GM19328 (cell line): ENCODE results near the gene PRSS38.

Source experiments
- ATAC-seq: cut with Tn5 transposase; IDR thresholded peaks from one replicate; pipeline ENCODE4 v1.9.1; 2021; ENCODE audit warnings: mild to moderate bottlenecking, moderate library complexity; ENCODE audit not compliant: unreplicated experiment

The PRSS38 gene

DNA sequence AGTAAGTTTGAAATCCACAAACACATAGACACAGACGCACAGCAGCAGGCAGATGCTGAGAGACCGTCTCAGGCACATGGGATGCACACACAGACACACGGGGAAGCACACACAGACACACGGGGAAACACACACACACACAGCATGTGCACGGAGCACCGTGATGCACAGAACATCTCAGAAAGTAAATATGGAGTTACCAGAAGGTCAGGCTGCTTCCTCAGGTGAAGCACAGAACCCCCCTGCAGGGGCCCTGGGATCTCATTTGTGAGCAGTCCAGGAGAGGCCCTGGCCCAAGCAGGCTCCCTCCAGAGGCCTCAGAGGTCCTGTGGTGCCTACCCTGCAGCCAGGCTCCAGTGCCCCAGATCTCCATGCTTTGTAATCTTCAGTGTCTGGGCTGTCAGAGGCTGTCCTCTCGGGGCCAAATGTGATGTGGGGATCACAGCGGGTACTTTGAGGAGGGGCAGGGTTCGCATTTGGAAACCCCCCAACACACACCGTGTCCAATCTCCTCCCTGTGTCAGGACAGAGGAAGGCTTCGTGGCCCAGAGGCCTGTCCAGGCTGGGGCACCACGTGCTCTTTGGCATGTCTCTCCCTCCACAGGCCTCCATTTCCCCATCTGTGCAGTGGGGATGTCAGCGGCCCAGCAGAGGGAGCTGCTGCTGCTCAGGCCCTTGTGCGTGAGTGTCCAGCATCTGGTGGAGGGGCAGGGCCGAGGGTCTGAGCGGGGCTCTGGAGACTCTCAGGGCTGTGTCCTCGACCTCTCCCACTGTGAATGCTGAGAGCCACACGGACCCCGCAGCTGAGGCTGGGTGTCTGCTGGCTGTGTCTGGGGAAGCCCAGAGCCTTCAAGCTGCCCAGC, 23.0 kb upstream of the PRSS38 start:
- ATAC-seq, result no peak

GRCh38 chr1:227793079-227793947, 22.2 kb upstream of the PRSS38 start:
- no peak for ATAC-seq

DNA sequence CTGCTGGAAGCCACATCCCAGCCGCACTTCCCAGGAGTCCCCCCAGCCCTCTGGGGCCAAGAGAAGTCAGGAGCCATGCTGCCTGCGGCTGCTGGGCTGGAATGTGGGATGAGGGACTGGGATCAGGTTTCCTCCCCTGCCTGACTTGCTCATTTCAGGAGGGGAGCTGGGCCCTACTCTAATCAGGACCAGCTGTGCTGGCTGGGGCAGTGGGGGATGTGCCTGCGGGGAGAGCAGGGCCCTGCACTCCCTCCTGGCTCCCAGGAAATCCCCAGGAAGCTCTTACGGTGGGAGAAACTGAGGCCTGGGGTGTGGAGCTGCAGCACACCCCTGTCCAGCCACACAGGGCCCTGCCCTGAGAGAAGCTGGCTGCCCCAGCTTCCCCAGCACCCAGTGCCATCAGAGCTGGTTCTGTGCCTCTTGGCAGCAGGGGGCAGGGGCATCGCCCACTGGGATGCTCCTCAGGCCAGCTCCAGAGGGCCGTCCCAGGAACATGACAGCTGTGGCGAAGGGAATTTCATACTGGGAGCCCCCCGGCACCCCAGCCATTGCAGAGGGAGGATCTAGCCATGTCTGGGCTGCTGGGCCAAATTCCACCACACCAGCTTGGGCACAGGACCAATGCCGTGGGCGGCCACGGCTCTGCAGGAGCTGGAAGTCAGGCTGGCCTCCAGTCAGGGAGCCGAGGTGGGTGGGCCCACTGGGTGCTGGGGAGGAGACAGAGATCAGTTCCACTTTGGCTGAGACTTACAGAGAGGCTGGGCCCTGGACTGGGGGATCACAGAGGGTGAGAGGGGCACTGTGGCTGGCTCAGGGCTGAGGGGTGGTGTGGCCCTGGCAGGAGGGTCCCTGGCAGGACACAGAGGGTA, 21.3 kb upstream of the PRSS38 start:
- ATAC-seq, result no peak

GRCh38 chr1:227794817-227795192, 20.7 kb upstream of the PRSS38 start:
- ATAC-seq, result no peak

GRCh38 chr1:227795732-227796131, 19.7 kb upstream of the PRSS38 start:
- ATAC-seq, result no peak

DNA sequence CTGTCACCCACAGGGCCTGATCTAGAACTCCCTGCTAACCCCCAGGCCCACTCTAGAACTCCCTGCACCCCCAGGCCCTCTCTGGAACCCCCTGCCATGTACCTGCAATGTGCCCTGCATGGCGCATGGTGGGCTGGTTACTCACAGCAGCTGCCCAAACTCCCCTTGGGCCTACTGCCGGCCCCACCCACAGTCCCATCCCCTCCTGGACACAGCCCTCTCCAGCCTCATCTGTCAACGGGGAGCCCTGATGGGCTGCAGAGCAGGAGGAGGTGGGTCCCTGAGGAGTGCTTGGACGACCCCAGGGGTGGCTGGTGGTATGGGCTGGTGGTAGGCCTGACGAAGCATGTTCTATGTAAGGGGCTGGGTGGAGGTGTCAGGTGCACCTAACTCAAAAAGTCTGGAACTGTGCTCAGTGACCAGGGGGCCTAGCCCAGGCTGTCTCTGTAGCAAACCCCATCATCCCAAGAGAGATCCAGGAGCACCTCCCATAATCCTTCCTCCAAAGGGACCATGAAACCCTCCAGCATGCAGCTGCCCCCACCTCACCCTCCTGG, 19.0 kb upstream of the PRSS38 start:
- no peak for ATAC-seq

GRCh38 chr1:227797144-227797543, 18.3 kb upstream of the PRSS38 start:
- ATAC-seq, result no peak

- no peak for ATAC-seq
Observed at GRCh38 chr1:227797625-227798024, 17.9 kb upstream of the PRSS38 start.

DNA sequence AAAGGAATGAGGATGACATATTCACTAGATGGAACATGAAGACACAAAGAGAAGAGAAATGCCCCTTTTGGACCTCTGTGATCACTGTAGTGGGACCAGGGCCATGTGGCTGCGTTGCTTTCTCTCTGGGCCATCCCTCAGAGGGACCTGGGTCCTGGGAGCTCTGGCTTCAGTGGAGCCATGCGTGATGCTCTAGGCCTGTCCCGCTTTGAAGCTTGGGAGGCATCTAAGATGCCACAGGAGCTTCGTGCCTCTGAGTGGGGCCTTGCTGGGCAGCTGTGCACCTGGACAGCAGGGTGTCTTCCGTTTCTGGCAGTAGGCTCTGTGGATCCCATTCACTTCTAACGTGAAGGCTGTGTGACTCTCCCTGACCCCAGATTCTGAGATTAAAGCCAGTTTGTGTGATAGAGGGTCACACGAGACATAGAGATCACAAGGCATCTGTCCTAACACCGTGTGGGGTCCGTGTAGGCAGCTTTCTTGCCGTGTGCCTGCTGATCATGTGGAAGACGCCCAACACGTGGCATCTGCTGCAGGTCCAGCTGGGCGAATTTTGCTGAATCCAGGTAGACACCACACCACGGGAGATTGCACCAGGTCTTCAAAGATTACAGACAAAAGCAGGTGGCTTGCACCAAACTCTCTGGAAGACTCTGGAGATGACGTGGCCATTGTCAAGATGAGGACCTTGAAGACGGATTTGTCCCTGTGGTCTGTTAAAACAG, 17.2 kb upstream of the PRSS38 start:
- no peak for ATAC-seq

DNA sequence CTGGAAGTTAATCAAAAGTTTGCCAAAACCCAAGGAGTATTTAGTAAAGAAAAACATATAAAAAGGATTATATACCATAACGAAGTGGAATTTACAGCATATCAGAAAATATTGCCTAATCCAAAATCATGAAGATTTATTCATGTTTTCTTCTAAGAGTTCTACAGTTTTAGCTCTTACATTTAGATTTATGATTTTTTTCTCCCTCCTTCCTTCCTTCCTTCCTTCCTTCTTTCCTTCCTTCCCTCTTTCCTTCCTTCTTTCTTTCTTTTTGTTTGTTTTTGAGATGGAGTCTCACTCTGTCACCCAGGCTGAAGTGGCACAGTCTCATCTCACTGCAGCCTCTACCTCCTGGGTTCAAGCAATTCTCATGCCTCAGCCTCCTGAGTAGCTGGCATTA, 15.7 kb upstream of the PRSS38 start:
- no peak for ATAC-seq

GRCh38 chr1:227803933-227804332, 11.5 kb upstream of the PRSS38 start:
- no peak for ATAC-seq

DNA sequence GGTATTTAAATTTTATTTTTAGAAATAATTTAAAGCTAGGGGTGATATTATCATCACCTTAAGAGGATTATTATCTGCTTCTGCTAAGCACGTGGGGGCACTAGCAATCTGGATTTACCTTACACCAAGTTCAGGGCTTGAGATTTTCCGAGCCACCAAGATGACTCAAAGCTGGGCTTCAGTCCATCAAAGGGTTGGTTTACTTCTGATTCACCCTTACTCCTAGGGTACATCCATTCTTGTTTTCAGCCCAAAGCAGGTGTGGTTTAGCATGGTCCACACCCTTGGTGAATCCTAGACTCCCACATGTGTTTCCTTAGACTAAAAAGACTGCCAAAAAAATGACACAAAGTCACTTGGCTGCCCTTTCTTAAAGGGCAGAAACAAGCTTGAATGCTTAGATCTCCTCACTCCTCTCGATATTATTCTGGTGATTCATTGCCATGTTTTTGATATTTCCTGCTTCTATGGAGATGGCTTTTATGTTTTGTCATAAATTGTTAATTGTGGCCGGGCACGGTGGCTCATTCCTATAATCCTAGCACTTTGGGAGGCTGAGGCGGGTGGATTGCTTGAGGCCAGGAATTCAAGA, 9.8 kb upstream of the PRSS38 start:
- no peak for ATAC-seq

DNA sequence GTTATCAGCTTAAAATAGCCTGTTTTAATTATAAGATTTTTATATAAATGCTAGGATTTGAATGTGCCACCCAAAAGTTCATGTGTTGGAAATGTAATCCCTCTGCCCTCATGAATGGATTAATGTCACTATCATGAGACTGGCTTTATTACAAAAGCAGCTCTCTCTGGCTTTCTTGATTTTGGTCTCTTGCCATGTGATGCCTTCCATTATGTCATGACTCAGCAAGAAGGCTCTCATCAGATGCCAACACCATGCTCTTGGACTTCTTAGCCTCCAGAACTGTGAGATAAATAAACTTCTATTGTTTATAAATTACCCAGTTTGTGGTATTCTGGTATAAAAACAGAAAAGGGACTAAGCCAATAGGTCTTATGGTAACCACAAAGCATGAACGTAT, 6.9 kb upstream of the PRSS38 start:
- no peak for ATAC-seq

DNA sequence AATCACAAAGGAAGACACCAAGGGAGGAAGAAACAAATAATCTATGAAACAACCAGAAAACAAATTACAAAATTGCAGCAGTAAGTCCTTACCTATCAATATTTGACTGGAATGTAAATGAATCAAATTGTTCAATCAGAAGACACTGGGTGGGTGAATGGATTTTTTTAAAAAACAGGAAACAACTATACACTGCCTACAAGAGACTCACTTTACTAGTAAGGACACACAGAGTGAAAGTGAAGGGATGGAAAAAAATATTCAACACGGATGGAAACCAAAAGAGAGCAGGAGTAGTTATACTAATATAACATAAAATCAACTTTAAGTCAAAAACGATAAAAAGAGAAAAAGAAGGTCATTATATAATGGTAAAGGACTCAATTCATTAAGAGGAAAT, 6.4 kb upstream of the PRSS38 start:
- no peak for ATAC-seq

DNA sequence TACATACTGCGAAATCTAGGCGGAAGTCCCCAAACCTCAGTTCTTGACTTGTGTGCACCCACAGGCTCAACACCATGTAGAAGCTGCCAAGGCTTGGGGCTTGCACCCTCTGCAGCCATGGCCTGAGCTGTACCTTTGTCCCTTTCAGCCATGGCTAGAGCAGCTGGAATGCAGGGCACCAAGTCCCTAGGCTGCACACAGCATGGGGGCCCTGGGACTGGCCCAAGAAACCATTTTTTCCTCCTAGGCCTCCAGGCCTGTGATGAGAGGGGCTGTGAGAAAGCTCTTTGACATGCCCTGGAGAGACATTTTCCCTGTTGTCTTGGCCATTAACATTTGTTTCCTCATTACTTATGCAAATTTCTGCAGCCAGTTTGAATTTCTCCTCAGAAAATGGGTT, 1.5 kb upstream of the PRSS38 start:
- ATAC-seq, result no peak

GRCh38 chr1:227816750-227817446, 1.4 kb downstream of the PRSS38 start:
- ATAC-seq, result no peak

DNA sequence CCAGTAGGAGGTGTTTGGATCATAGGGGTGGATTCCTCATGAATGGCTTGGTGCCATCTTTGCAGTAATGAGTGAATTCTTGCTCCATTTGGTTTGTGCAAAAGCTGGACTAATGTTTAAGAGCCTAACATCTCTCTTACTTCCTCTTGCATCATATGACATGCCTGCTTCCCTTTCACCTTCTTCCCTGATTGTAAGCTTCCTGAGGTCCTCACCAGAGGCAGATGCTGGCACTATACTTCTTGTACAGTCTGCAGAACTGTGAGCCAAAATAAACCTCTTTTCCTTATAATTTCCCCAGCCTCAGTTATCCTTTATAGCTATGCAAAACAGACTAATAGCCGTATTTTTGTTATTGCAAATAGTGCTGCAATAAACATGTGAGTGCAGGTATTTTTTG, 8.1 kb downstream of the PRSS38 start:
- ATAC-seq, result no peak

DNA sequence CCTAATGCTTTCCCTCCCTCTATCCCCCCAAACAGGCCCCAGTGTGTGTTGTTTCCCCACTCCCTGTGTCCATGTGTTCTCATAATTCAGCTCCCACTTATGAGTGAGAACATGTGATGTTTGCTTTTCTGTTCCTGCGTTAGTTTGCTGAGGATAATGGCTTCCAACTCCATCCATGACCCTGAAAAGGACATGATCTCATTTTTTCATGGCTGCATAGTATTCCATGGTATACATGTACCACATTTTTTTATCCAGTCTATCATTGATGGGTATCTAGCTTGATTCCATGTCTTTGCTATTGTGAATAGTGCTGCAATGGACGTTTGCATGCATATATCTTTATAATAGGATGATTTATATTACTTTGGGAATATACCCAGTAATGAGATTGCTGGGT, 8.7 kb downstream of the PRSS38 start:
- ATAC-seq, result no peak

DNA sequence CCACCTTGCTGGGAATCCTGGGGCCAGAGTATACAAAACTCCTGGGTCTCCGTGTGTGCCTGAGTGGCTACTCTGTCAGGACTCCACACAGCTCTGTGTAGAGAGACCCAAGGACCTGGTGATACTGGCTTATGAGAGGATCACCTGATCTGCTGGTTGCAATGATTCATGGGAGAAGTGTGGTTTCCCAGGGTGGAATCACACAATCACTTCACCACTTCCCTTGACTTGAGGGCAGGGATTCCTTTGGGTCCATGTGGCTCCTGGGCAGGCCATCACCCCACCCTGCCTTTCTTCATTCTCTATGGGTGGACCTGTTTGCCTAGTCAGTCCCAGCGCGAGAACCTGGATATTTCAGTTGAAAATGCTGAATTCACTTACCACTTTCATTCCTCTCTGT, 13.3 kb downstream of the PRSS38 start:
- ATAC-seq, result no peak
